Measurements from ENCODE around the gene NCKIPSD. TPM values are rescaled to one million over a fixed set of nuclear protein-coding genes. Genes with fewer than 3 reads are reported as not detected.

NCKIPSD gene
- total RNA-seq, 2 donors from 2014 or later, result 16.6 to 22.1 TPM

- H3K4me1 ChIP-seq, result peaks cover 62% of the 10 kb centered on the region
- intact Hi-C loops (cut with DNase I), result no loop called here
- H3K27ac ChIP-seq, result no peak overlapping the region
- 86 to 87% methylated on average over 2 of the region's 2 CpGs for WGBS, 2 donors
- H3K27me3 ChIP-seq, result no peaks in the 10 kb centered on the region
- DNase-seq, result no peak
- H3K9me3 ChIP-seq, result no peaks in the 10 kb centered on the region
- TF ChIP-seq, protein P1, sequence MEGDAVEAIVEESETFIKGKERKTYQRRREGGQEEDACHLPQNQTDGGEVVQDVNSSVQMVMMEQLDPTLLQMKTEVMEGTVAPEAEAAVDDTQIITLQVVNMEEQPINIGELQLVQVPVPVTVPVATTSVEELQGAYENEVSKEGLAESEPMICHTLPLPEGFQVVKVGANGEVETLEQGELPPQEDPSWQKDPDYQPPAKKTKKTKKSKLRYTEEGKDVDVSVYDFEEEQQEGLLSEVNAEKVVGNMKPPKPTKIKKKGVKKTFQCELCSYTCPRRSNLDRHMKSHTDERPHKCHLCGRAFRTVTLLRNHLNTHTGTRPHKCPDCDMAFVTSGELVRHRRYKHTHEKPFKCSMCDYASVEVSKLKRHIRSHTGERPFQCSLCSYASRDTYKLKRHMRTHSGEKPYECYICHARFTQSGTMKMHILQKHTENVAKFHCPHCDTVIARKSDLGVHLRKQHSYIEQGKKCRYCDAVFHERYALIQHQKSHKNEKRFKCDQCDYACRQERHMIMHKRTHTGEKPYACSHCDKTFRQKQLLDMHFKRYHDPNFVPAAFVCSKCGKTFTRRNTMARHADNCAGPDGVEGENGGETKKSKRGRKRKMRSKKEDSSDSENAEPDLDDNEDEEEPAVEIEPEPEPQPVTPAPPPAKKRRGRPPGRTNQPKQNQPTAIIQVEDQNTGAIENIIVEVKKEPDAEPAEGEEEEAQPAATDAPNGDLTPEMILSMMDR (IDR thresholded peaks at IDR 0.05), result no peak
- no peak for TF ChIP-seq POLR2A (IDR thresholded peaks at IDR 0.05)
- peaks cover 0 to 7% of the 10 kb centered on the region in 2 donors for H3K36me3 ChIP-seq (replicated peaks in 1 of 2; ENCODE audit: insufficient read depth in 1 of 2, low read depth in 2 of 2)
- ATAC-seq, result no peak
- H3K4me3 ChIP-seq, result no peak overlapping the region
Measured at GRCh38 chr3:48711727-48712126, 26.0 kb upstream of the NCKIPSD start.

- ATAC-seq, result no peak
- no peak overlapping the region for H3K27ac ChIP-seq
- H3K36me3 ChIP-seq (replicated peaks in 1 of 2; ENCODE audit: insufficient read depth in 1 of 2, low read depth in 2 of 2), result peaks cover 0 to 7% of the 10 kb centered on the region in 2 donors
- no peaks in the 10 kb centered on the region for H3K27me3 ChIP-seq
- H3K4me3 ChIP-seq, result no peak overlapping the region
- TF ChIP-seq POLR2A (IDR thresholded peaks at IDR 0.05), result no peak
- TF ChIP-seq, protein P1 (IDR thresholded peaks at IDR 0.05), result no peak
- intact Hi-C loops (cut with DNase I), result no loop called here
- WGBS, 2 donors, result 71 to 83% methylated on average over 6 to 7 of the region's 7 CpGs
- H3K9me3 ChIP-seq, result no peaks in the 10 kb centered on the region
- DNase-seq, result no peak
- peaks cover 48% of the 10 kb centered on the region for H3K4me1 ChIP-seq
Measured at GRCh38 chr3:48709051-48709461, 23.3 kb upstream of the NCKIPSD start.

GRCh38 chr3:48708481-48708889 is 22.8 kb upstream of the NCKIPSD start:
- 31 to 68% methylated on average over 2 of the region's 2 CpGs for WGBS, 2 donors
- peaks cover 0 to 7% of the 10 kb centered on the region in 2 donors for H3K36me3 ChIP-seq (replicated peaks in 1 of 2; ENCODE audit: insufficient read depth in 1 of 2, low read depth in 2 of 2)
- H3K9me3 ChIP-seq, result no peaks in the 10 kb centered on the region
- no peak overlapping the region for H3K27ac ChIP-seq
- no peak for DNase-seq
- no peaks in the 10 kb centered on the region for H3K27me3 ChIP-seq
- no peak for ATAC-seq
- H3K4me3 ChIP-seq, result no peak overlapping the region
- peaks cover 47% of the 10 kb centered on the region for H3K4me1 ChIP-seq
- intact Hi-C loops (cut with DNase I), result no loop called here
- TF ChIP-seq, protein P1 (IDR thresholded peaks at IDR 0.05), result no peak
- no peak for TF ChIP-seq POLR2A (IDR thresholded peaks at IDR 0.05)

- Histone ChIP-seq H3K4me1 (peaks cover 36% of the 10 kb centered on the region), H3K9me3 (no peaks in the 10 kb centered on the region), H3K27ac (no peak overlapping the region), H3K4me3 (no peak overlapping the region), H3K27me3 (no peaks in the 10 kb centered on the region), H3K36me3 (replicated peaks in 1 of 2; ENCODE audit: insufficient read depth in 1 of 2, low read depth in 2 of 2) (peaks cover 0 to 7% of the 10 kb centered on the region in 2 donors)
- DNase-seq, result no peak
- ATAC-seq, result no peak
- intact Hi-C loops (cut with DNase I), result no loop called here
- no peak for TF ChIP-seq POLR2A (IDR thresholded peaks at IDR 0.05)
- TF ChIP-seq, protein P1 (IDR thresholded peaks at IDR 0.05), result no peak
- WGBS, 2 donors, result 88 to 94% methylated on average over 5 of the region's 5 CpGs
Measured at GRCh38 chr3:48707157-48707556, 21.4 kb upstream of the NCKIPSD start.

DNA sequence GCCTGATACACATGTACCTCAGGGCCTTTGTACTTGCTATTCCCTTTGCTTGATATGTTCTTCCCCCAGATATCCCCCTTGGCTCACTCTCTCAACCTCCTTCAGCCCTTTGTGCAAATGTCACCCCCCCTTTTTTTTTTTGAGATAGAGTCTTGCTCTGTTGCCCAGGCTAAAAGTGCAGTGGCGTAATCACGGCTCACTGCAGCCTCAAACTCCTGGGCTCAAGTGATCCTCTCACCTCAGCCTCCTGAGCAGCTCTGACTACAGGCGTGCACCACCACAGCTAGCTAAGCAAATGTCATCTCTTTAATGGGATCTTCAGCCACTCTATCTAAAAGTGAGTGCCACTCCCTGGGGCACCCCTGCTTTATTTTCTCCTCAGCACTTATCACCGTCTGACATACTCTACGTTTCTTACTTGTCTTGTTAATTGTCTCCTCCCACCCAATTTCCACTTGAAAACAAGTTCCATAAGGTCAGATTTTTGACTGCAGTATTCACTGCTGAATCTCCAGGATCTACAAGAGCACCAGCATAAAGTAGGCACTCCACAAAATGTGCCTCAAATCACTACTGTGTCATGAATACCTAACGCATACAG is 16.7 kb upstream of the NCKIPSD start:
- no peak for DNase-seq
- no peak overlapping the region for H3K4me3 ChIP-seq
- WGBS, 2 donors, result 89 to 90% methylated on average over 6 of the region's 6 CpGs
- peaks cover 24% of the 10 kb centered on the region for H3K4me1 ChIP-seq
- no peaks in the 10 kb centered on the region for H3K27me3 ChIP-seq
- no peaks in the 10 kb centered on the region for H3K9me3 ChIP-seq
- intact Hi-C loops (cut with DNase I), result no loop called here
- ATAC-seq, result no peak
- no peak overlapping the region for H3K27ac ChIP-seq
- peaks cover 0 to 2% of the 10 kb centered on the region in 2 donors for H3K36me3 ChIP-seq (replicated peaks in 1 of 2; ENCODE audit: insufficient read depth in 1 of 2, low read depth in 2 of 2)
- no peak for TF ChIP-seq POLR2A (IDR thresholded peaks at IDR 0.05)
- TF ChIP-seq, protein P1 (IDR thresholded peaks at IDR 0.05), result no peak
